ENCODE data around the gene PECR. TPM values are rescaled to one million over a fixed set of nuclear protein-coding genes. Genes with fewer than 3 reads are reported as not detected.
"Not testable (repeated sequence)": the region's sequence is repeated elsewhere in the genome, so short reads cannot be mapped to it uniquely, and the experiment has no call there.

The PECR gene
- total RNA-seq, 1 donor from 2014 or later: 6.0 TPM

GRCh38 chr2:216013080-216013909 lies 68.3 kb downstream of the PECR start, which contains the start of gene MREG:
MREG (minus strand) TSS chr2:216013551; CDS start chr2:216013327, 224 bp downstream.
- intact Hi-C loops (cut with DNase I): no loop called here
- ATAC-seq (ENCODE audit: poor library complexity): peak; percentile 89
- peak; percentile 77 for DNase-seq

DNA sequence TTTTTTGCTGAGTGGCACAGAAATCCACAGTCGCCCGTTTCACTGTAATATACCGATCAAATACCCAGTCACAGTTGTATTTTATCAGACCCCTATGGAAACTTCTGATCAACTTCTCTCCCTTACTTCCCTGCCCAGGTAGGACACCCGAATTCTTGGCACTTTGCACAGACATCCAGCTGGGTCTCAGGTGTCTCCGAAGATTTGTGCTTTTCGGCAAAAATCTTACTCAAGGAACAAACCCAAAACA lies 68.9 kb downstream of the PECR start:
- intact Hi-C loops (cut with DNase I): no loop called here

DNA sequence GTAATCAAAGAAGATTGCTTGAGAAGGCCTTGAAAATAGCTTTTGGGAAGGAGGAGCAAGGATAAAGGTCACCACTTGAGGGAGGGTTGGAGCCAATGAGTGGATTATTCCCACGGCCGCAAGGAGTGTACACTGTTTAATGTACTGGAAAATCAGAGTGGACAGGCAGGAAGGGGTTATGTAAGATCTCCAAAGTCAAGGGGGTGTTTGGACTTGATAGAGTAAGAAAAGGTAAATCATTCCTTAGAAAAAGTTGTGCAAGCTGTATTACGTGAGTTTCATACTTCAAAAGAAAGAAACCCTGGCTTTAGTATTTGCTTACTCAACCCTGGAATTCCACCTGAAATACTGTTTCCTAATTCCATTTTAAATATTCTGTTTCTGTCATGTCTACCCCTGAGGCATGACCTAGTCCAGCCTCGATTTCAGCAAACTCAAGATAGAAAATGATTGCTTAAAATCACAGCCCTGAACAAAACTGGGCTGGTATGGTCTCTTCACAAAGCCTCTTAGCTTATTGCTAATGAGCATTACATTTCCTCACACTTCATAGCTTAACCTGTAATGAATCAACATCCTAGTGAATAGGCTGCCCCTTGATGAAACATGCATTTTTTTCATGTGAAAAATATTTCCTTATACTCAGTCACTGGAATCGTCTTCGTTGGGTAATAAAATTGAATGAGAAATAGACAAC lies 69.3 kb downstream of the PECR start:
- intact Hi-C loops (cut with DNase I): no loop called here
- DNase-seq (no peak), ATAC-seq (ENCODE audit: poor library complexity) (no peak)

More for the DNA sequence above, 68.9 kb downstream of the PECR start:
- DNase-seq (no peak), ATAC-seq (ENCODE audit: poor library complexity) (no peak)

GRCh38 chr2:216009215-216009614 lies 72.4 kb downstream of the PECR start:
- DNase-seq; ATAC-seq (ENCODE audit: poor library complexity); intact Hi-C loops (cut with DNase I): not testable (repeated sequence)

GRCh38 chr2:216008387-216008786 lies 73.2 kb downstream of the PECR start:
- DNase-seq (no peak), ATAC-seq (ENCODE audit: poor library complexity) (no peak)
- intact Hi-C loops (cut with DNase I): no loop called here

DNA sequence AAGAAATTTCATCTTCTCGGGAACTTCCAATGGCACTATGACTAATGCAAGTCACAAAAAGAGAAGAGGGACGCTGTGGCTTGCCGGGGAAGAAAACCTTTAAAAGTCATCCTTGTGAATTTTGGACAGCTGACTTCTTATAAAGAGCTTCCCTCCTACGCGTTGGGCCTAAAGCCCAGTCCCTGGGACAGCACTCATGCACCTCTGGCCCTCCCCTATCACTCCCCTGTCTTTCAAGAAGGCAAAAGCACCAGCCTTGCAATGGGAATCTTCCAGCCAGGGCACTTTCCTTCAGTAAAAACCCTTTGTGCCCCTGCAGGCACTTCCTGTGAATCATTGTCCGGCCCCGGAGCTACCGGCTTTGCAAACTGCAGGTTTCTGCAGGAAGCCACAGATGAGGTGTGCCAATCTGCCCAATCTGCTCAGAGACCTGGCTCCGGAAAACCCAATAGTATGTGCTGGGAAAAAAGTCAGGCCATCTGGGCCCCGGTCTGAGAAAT lies 75.4 kb downstream of the PECR start:
- no peak for ATAC-seq (ENCODE audit: poor library complexity)
- no peak for DNase-seq
- intact Hi-C loops (cut with DNase I): no loop called here

- intact Hi-C loops (cut with DNase I): no loop called here
- no peak for ATAC-seq (ENCODE audit: poor library complexity)
Observed at GRCh38 chr2:216004697-216005283, 76.8 kb downstream of the PECR start.

GRCh38 chr2:216003876-216004696 lies 77.5 kb downstream of the PECR start:
- ATAC-seq (ENCODE audit: poor library complexity) (no peak), DNase-seq (no peak)
- intact Hi-C loops (cut with DNase I): no loop called here

More at GRCh38 chr2:216004697-216005283, 76.8 kb downstream of the PECR start:
- DNase-seq: no peak

GRCh38 chr2:216002693-216003092 lies 78.9 kb downstream of the PECR start:
- intact Hi-C loops (cut with DNase I): no loop called here
- ATAC-seq (ENCODE audit: poor library complexity) (no peak), DNase-seq (no peak)

DNA sequence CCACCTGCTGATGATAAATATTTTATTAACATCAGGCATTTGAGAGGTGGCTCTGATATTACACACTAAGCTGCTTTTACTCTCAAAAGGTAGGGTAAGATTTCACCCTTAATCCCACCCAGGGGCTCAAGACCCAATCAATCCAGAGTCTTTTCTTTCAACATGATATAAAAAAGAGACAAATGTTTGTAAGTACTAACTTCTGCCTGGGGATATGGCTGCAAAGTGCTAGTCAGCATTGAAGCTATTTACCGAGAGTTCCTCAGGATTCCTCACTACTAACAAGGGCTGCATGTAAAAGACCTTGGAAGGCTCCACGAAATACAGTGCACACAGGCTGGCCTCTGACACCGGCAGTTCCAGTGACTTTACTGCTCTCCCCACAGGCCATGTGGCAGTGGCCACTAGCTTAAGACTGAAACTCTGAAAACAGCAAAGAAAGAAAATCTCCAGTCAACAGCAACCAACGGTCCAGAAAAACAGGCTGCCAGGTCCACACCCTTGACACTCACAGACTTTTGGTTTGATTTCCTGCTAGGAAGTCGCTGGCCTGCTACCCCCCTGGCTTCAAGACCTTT lies 79.4 kb downstream of the PECR start:
- no peak for DNase-seq
- ATAC-seq (ENCODE audit: poor library complexity): no peak
- intact Hi-C loops (cut with DNase I): no loop called here

GRCh38 chr2:216001216-216002100 lies 80.2 kb downstream of the PECR start:
- ATAC-seq (ENCODE audit: poor library complexity) (no peak), DNase-seq (no peak)
- intact Hi-C loops (cut with DNase I): no loop called here

GRCh38 chr2:215998636-215999035 lies 83.0 kb downstream of the PECR start:
- ATAC-seq (ENCODE audit: poor library complexity) (no peak), DNase-seq (no peak)
- intact Hi-C loops (cut with DNase I): no loop called here

- DNase-seq (no peak), ATAC-seq (ENCODE audit: poor library complexity) (no peak)
- intact Hi-C loops (cut with DNase I): no loop called here
Observed at GRCh38 chr2:215997219-215997618, 84.4 kb downstream of the PECR start.

DNA sequence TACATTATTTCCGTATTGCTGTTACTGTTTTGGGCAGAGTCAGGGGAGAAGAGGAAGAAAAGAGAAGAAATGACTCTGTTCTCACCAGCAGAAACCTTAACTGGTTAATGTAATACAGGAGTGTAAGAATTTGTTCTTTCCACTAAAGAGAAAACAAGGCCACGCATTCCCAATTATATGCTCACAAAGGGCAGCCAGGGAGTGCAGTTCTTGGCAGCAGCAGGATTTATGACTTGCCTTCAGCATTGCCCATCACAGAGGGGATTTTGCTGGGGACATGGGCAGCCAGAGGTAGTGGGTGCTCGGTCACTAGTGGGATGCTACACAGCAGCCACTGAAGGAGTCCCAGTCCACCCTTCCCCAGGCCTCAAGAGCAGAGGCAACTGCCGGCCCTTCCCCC lies 86.7 kb downstream of the PECR start:
- intact Hi-C loops (cut with DNase I): no loop called here
- no peak for DNase-seq
- no peak for ATAC-seq (ENCODE audit: poor library complexity)

- ATAC-seq (ENCODE audit: poor library complexity); intact Hi-C loops (cut with DNase I); DNase-seq: not testable (repeated sequence)
Observed at GRCh38 chr2:215988556-215989207, 92.9 kb downstream of the PECR start.

Data from Right ventricle myocardium superior (tissue), 1 donor.